KOPT-K1 (cell line): ENCODE measurements around the gene NAA30.

ENCODE experiments used
- H3K27ac ChIP-seq: fragments of 200-600 bp; sonication (generic); 2 replicates; pipeline ENCODE4 v1.5.1; 2016; ENCODE audit warnings: antibody characterized with exemption, mild to moderate bottlenecking, low read depth, low read length; ENCODE audit not compliant: poor library complexity, severe bottlenecking
- H3K36me3 ChIP-seq: fragments of 200-600 bp; sonication (generic); 2 replicates; pipeline ENCODE4 v1.5.1; 2017; ENCODE audit warnings: antibody characterized with exemption, mild to moderate bottlenecking, low read length, moderate library complexity; ENCODE audit not compliant: insufficient read depth
- H3K9me3 ChIP-seq: fragments of 200-600 bp; sonication (generic); 2 replicates; pipeline ENCODE4 v1.5.1; 2017; ENCODE audit warnings: antibody characterized with exemption, low read length, mild to moderate bottlenecking; ENCODE audit not compliant: insufficient read depth, poor library complexity, severe bottlenecking

The NAA30 gene

DNA sequence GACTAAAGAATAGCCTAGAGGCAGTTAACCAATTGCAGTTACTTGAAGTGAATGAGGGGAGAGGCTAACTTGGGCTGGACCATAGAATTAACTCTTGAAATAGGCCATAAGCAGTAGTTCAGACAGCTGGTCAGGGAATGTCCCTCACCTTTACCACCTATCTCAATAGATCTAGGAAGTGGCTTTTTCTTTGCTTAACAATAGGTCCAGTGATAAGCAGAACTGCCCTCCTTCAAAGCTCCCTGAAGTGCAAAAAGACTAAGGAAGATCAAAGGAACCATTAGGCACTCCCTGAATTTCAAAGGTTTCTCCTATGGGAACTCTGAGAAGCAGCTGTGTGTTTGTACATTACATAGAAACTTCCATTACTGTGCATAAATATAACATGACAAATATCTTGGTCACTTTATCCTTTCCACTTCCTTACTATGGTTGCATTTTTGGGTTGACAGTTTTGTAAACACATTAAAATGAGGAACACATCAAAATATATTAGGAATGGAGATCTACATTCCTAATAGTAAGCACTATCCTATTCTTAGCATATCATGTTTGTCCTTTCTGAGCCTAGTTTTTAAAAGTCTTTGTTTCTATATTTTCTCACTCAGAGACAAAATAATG lies 7.2 kb upstream of the NAA30 start:
- Histone ChIP-seq H3K9me3 (no peaks in the 10 kb centered on the region), H3K36me3 (no peaks in the 10 kb centered on the region), H3K27ac (no peak overlapping the region)

DNA sequence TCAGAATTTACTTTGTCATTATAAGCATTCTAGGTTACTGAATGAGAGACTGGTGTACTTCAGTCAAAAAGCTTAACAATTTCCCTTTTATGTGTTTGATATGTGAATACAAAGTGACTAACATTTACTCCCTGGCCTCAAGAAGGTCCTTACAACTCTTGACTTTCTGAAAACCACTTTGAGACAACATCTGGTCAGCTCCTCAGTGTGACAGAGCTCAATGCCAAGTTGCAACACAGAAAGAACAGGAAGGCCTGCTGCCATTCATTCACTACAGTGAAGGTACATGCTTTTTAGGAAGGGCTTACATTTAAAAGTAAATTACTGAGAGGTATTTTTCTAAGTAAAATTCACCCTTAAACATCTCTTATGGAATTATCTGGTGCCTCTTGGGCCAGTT lies 2.3 kb upstream of the NAA30 start:
- H3K9me3 ChIP-seq, result no peaks in the 10 kb centered on the region
- no peak overlapping the region for H3K27ac ChIP-seq
- no peaks in the 10 kb centered on the region for H3K36me3 ChIP-seq

DNA sequence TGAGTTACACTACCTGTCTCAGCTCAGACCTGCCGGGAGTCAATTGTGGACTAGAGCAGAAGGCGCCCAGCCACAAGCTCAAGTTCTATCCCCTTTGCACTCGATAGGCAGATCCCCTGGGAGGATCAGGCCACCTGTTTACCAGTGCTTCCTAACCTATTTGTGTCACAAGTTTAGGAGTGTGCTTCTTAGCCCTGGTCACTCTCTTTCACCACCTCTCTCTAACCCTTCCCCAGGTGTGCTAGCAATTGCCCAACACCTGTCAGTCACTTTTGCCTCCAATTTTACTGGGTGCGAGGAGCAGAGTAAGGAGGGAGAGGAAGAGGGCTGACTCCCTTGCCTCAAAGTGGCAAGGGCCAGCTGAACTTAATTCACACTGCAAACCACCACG lies 745 bp upstream of the NAA30 start:
- H3K9me3 ChIP-seq, result no peaks in the 10 kb centered on the region
- H3K27ac ChIP-seq, result peak overlapping the region; percentile 79
- peaks cover 15% of the 10 kb centered on the region; the same call in 1 of the 2 replicates for H3K36me3 ChIP-seq

DNA sequence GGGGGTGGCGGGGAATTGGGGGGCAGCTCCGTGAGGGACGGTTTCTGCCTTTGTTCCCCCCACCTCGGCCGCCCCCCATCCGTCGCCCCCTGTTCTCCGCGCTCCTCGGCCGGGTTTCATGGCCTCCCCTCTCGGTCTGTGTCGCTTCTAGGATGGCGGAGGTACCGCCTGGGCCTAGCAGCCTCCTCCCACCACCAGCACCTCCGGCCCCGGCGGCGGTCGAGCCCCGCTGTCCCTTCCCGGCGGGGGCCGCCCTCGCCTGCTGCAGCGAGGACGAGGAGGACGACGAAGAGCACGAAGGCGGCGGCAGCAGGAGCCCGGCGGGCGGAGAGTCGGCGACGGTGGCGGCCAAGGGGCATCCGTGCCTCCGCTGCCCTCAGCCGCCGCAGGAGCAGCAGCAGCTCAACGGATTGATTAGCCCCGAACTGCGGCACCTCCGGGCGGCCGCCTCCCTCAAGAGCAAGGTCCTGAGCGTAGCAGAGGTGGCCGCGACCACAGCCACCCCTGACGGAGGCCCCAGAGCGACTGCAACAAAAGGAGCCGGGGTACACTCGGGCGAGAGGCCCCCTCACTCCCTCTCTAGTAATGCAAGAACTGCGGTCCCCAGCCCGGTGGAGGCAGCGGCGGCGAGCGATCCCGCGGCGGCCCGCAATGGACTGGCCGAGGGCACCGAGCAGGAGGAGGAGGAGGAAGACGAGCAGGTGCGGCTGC lies 575 bp downstream of the NAA30 start:
- H3K36me3 ChIP-seq, result peaks cover 19% of the 10 kb centered on the region; the same call in 1 of the 2 replicates
- peak overlapping the region; percentile 79 for H3K27ac ChIP-seq
- no peaks in the 10 kb centered on the region for H3K9me3 ChIP-seq

DNA sequence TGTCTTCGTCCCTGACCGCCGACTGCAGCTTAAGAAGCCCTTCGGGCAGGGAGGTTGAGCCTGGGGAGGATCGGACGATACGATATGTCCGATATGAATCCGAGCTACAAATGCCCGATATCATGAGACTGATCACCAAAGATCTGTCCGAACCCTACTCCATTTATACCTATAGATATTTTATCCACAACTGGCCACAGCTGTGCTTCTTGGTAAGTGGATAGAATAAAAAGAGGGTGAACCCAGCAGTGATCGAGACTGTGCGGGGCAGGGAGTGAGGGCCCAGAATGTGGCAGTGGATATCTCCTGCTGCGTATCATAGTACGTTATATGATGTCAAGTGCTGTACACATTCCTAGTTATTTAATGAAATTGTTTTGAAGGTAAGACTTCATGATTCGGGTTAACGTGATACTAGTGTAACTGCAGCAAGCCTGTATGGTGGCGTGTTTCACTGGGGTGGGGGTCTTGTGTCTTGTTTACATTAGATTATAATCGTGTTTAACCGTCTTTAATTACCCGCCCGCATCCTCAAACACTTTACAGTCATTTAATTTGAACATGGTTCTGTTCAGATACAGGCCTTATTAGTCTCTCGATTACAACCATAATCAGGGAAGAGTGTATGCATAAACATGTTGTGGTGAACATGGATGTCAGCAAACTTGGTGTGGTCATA lies 1.3 kb downstream of the NAA30 start:
- H3K36me3 ChIP-seq, result peaks cover 22% of the 10 kb centered on the region; the same call in 1 of the 2 replicates
- peak overlapping the region; percentile 79 for H3K27ac ChIP-seq
- H3K9me3 ChIP-seq, result no peaks in the 10 kb centered on the region

DNA sequence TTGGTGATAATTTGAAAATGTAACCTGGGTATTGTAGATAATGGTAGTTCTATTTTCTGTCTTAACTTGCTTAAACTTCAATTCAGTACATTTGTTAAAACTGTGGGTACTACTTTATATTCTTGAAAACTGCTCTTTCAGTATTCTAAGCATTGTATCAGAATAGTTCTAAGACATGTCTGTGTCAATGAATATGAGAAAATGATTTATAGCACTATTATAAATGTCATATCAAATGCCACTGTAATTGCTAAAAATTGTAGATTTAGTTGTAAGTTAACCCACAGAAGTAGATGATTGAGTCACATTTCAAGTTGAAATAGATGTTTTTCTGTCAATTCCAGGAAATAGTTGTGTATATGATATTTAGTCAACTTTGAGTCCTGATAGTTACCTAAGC lies 2.4 kb downstream of the NAA30 start:
- no peak overlapping the region for H3K27ac ChIP-seq
- H3K9me3 ChIP-seq, result no peaks in the 10 kb centered on the region
- H3K36me3 ChIP-seq, result peaks cover 33% of the 10 kb centered on the region

DNA sequence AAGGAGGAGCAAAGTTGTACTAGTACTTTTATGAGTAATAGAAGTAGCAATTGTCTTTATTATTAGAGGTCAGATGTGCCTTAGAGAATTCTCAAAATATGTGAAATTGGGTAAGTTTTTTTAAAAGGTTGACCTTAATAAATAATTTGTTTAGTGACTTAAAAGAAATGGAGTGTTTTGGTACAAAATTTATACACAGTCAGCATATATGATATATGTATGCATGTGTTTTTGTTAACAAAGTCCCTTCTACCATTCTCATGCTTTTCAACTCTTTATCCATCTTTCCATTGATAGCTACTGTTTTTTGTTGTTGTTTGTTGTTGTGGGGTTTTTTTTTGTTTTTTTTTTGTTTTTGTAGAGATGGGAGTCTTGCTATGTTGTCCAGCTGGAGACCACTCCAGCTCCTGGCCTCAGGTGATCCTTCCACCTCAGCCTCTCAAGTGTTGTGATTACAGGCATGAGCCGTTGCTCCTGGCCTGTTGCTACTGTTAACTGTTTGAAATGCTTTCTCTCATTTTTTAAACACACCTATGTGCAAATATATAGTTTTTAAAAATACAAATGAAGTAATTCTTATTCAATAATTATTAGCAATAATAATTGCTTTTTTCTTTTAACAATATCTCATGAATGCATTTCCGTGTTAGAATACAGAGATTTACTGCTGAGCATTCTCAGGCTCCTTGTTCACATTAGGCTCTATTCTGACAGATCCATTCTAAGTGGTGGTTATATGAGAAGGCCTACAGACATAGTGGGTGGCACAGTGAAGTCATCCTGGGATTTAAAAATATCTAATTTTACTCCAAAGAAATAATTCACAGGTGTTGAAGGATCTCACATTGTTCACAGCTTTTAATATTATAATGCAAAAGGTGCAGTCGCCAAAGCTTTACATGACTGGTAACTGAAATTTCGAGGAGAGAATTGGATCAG lies 10.4 kb downstream of the NAA30 start:
- Histone ChIP-seq H3K9me3 (no peaks in the 10 kb centered on the region), H3K36me3 (peaks cover 63% of the 10 kb centered on the region), H3K27ac (no peak overlapping the region)

DNA sequence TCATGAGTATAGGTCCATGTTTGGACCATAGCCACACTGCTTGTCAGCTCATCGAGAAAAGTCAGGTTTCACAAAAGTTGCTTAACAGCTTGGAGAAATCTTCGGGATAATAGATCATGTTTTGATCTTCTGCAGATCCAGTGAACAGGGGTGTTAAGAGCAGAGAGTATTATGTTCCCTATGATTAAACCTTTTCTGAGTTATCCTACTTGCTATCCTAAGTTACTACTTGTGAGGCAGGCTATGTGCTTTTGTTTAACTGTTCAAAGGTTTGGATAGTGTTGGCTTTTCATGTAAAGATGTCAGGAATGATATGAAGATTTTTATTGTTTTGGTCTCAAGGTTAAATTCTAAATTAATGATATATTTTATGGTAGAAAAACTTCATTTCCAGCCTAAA lies 11.1 kb downstream of the NAA30 start:
- Histone ChIP-seq H3K27ac (no peak overlapping the region), H3K9me3 (no peaks in the 10 kb centered on the region), H3K36me3 (peaks cover 66% of the 10 kb centered on the region)

DNA sequence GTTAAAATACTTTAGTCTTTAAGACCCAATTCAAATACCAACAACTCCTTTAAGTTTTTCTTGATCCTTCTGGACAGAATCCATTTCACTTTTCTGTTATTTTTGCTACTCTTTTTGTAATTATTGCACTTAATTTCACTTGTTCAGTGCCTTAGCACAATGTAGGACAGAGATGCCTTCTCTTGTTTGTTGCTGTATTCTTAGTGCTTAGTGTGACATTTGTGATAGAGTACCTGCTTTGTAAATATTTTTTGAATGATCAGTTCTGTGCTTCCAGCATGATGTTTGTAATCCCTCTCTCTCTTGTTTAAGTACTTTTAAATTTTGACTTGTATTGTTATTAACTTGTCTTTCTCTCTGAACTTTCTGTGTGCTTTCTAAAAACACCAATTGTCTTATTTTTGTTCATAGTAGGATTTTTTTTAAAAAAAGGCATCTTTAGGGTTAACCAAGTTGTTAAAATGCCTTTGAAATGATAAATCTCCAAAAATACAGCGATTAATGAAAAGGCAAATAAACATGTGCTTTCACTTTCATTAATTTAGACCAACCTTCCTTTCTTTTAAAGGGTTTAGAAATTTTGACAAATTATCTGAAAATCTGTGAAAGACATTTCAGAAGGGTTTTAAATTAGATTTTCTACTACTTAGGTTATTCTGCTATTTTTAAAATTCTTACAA lies 11.9 kb downstream of the NAA30 start:
- peaks cover 66% of the 10 kb centered on the region for H3K36me3 ChIP-seq
- H3K9me3 ChIP-seq, result no peaks in the 10 kb centered on the region
- no peak overlapping the region for H3K27ac ChIP-seq

DNA sequence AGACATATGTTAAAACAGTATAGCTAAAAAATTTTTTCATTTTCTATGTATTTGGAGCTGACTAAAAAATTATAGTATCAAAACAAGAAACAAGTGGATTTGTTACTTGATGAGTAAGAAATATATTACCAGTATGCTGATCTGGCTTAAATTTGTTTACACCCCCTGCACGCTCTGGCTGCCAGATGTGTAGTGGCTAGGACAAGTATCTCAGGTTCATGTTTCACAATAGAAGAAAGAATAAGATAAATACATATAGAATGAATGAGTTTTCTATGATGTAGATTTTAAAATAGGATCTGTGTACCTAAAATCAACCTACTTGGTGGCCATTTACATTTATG lies 13.1 kb downstream of the NAA30 start:
- peaks cover 69% of the 10 kb centered on the region for H3K36me3 ChIP-seq
- H3K27ac ChIP-seq, result no peak overlapping the region
- H3K9me3 ChIP-seq, result no peaks in the 10 kb centered on the region

DNA sequence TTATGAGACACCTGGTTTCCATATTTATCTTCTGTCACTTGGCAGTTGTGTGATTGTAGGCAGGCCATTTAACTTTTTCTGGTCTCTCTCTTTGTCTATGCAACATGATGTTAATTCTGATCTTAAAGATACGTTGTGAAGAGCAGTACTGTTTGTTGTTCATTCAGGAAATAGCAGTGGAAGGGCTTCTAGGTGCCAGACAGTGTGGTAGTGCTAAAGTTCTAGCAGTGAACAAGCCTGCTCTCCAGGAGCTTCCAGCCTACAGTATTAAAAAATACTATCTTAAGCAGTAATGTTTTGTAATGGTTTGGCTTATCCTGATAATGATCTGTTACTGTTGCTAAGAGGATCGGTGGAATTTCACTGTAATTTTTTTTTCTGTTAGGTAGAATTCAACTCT lies 15.2 kb downstream of the NAA30 start:
- Histone ChIP-seq H3K36me3 (peaks cover 69% of the 10 kb centered on the region), H3K9me3 (no peaks in the 10 kb centered on the region), H3K27ac (no peak overlapping the region)

DNA sequence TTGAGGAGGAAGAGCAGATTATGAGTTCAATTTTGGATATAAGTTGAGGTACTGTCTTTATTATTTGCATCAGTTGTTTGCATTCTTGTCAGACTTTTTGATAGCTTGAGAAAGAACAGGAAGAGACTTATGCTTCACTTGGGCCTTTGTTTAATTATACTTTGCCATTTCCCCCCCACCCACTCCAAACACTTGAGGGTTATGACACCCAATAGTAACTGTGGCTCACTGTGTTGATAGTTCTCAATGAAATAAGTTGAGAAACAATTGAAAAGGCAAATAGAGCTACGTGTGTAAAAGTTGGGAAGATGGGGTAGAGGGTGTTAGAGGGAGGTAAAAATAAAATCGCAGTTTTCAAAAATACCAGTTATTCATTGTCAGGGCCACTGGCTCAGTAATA lies 17.7 kb downstream of the NAA30 start:
- Histone ChIP-seq H3K27ac (no peak overlapping the region), H3K9me3 (no peaks in the 10 kb centered on the region), H3K36me3 (peaks cover 79% of the 10 kb centered on the region)

DNA sequence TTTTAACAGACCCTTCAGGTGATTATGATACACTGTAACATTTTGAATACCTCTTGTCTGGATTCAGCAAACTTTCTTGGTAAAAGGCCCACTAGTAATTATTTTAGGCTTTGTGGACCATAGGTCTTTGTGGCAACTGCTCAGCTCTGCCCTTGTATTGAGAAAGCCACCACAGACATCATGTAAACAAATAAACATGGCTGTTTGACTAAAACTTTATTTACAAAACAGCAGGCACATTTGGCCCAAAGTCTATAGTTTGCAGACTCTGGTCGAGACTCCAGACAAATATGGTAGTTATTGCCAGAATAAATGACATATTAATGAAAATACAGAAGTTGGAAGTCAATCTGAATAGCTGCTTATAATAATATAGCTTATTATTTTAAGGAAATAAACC lies 18.2 kb downstream of the NAA30 start:
- H3K27ac ChIP-seq, result no peak overlapping the region
- H3K36me3 ChIP-seq, result peaks cover 73% of the 10 kb centered on the region
- no peaks in the 10 kb centered on the region for H3K9me3 ChIP-seq

DNA sequence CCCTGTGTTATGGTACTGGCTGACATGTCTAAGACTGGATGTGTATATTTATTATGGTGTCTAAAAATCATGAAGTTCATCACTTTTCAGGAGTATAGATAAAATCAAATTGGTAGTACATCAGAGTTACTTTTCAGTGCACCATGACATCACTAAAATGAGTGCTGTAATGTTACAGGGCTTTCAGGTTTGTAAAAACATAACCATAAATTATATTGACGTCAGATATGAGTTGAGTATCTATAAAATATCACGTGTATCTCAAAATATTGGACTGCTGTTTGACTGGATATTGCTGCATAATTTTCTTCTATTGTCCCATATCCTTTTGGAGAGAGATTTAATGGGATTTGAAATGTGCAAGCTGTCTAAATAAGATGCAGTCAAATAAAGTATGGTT lies 22.0 kb downstream of the NAA30 start:
- Histone ChIP-seq H3K27ac (no peak overlapping the region), H3K9me3 (no peaks in the 10 kb centered on the region), H3K36me3 (peaks cover 42% of the 10 kb centered on the region)
